ENCODE data around the gene CNTNAP5.

DNA sequence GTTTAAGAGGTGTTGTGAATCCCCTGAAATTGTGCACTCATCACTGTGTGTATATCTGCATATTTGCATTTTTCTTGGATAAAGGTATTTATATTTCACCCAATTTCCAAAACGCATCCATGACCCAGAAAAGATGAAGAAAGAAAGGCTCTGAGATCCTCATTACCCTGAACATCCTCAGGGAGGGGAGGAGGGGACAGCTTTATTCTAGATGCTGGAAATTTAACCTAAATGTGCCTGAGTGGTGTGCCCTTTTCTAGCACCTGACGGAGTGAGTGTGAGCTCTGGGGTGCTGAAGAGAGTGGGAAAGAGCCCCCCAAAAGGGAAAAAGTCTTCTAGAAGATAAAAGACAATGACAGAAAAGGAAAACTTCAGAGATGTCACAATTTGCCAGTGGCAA is 20.8 kb downstream of the CNTNAP5 start:
- TF ChIP-seq POLR2A (IDR thresholded peaks at IDR 0.05) (no peak), CTCF (IDR thresholded peaks at IDR 0.05) (no peak)
